GM18868 (cell line): ENCODE data around the gene ADCY1.

Experiments used
- ATAC-seq: cut with Tn5 transposase; IDR thresholded peaks from one replicate; pipeline ENCODE4 v1.9.1; 2021; ENCODE audit warnings: mild to moderate bottlenecking, moderate library complexity; ENCODE audit not compliant: unreplicated experiment

Gene ADCY1

GRCh38 chr7:45663167-45663921 lies 89.2 kb downstream of the ADCY1 start:
- ATAC-seq, result no peak

DNA sequence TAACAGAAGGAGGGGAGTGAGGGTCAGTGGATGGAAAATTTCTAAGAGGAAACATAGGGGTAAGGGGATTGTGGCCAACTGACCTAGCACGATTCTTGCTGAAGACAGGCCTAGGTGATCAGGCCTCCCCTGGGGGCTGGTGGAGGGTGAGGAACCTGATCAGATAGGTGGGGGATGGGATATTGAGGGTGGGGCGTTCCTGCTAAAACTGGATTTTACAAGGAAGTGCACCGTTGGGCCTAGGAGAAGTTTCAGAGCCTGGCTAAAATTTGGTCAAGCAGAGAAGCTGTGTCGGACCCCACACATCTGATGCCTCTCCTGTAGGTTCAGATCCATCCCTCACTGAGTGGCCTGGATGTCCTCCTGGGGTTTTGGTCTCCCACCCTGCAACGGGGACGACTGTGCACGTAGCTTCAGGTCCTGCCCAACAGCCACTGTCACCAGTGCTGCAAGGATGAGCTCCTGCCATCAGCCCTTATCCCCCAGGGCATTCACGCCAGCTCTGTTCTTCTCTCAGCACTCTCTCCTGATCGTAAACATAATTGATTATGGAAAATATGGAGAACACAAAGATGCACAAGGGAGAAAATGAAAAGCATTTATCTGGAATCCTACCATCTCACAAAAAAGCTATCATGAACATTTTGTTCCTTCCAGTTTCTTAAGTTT lies 89.9 kb downstream of the ADCY1 start:
- no peak for ATAC-seq

DNA sequence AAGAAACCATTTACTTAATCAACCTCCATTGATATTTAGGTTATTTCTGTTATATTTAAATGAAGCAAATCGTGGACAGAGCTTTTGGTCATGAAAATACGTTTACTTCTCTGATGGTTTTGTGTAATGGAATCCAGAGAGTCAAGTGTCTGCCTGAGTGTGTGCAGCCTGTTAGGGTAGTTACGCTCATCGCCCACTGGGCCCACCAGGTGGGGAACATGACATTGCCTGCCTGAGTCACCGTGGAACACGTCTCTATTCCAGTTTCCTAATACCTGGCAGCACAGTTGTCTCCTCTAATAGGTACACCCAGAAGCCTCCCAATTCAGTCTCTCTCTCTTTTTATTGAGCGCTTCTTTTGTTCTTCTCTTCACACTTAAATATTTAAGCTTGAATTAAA lies 91.0 kb downstream of the ADCY1 start:
- no peak for ATAC-seq

DNA sequence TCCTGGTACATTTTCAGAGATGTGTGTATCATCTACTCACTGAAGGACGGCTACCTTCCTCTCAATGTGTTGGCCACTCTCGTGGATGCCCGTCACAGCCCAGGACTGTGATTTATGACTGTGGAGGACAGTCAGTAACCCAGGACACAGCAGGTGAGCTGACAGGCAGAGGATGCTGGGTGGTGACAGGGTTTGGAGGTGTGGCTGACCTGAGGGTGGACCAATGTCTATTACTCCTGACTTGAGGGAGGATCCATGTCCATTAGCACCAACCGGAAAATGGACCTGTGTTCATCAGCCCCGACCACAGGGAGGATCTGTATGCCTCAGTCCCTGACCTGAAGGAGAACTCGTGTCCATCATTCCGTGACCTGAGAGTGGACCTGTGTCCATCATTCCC lies 96.1 kb downstream of the ADCY1 start:
- ATAC-seq, result no peak

GRCh38 chr7:45670717-45671116 lies 96.5 kb downstream of the ADCY1 start:
- no peak for ATAC-seq

DNA sequence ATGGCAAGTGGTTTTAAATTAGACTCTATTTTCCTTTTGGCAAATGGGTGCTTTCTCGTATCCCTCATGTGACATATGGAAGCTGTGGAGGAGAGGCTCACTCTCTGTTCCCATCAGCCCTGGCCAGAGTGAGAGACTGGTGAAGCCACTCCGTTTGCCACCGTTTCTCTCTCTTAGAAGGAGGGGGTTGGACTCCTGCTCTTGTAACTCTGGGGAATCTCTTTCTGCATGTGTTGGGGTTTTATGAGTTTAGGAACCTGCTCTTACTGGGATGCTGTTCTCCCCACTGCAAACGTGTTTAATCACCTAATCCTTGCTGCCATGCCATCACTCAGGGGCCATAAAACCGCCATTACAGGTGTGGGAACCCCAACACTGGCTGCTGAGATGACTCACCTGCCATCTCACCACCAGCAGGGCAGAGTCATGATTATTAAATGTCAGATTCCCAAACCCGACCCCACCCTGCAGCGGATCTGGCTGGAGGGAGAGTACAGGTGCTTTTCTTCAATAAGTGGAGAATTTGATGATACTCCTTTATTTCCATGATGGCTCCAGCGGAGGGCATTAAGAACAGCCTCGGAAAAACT lies 103.2 kb downstream of the ADCY1 start:
- no peak for ATAC-seq

DNA sequence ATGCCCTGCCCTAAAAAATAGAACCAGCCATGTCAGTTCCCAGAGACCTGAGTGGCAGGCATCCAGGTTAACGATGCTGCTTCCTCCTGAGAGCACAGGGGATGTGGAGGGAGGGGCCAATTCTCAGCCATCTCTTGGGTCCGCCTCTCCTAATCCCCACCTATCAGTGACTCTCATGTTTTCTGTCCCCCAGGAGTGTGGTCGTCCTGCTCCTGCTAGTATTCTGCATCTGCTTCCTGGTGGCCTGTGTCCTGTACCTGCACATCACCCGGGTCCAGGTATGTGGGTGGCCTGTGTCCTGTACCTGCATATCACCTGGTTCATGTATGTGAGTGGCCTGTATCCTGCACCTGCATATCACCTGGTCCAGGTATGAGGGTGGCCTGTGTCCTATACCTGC lies 105.3 kb downstream of the ADCY1 start:
- no peak for ATAC-seq

- ATAC-seq, result no peak
These were observed 106.6 kb downstream of the ADCY1 start for GRCh38 chr7:45680776-45681175.

DNA sequence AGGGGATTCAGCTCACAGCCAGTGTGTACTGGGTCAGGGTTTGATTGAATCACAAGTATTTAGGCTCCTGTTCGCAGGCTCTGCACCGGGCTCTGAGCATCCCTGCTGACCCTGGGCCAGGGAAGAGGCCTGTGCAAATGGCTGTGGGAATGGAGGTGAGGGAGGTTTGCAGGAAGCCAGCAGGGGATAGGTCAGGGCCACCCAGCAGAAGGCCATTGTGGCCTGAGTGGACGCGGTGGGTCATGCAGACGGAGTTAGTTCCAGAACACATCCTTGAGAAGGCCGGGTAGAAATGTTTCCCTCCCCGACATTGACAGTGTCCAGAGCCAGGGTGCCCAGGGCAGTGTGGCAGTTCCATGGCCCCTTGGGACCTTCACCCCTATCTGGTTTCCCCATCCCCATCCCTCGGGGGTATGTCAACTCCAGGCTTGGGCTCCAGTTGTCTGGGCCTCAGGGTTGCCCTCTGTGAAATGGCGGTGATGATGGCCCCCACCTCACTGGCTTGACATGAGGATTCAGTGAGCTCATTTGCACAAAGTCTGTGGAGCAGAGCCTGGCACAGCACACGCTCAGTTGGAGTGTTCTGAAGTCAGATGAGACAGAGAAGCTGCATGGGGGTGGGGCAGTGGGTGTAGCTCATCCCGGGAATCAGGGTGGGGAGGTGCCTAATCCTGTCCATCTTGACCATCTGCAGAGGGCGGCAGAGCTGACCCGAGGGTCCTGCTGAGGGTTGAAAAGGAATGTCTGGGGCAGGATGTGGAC lies 107.6 kb downstream of the ADCY1 start:
- ATAC-seq, result no peak

- no peak for ATAC-seq
These were observed 108.2 kb downstream of the ADCY1 start for GRCh38 chr7:45682358-45682735.

GRCh38 chr7:45682836-45683555 lies 108.8 kb downstream of the ADCY1 start:
- ATAC-seq, result no peak

GRCh38 chr7:45683556-45684148 lies 109.5 kb downstream of the ADCY1 start:
- no peak for ATAC-seq

- no peak for ATAC-seq
These were observed 110.9 kb downstream of the ADCY1 start for GRCh38 chr7:45684910-45685618.

DNA sequence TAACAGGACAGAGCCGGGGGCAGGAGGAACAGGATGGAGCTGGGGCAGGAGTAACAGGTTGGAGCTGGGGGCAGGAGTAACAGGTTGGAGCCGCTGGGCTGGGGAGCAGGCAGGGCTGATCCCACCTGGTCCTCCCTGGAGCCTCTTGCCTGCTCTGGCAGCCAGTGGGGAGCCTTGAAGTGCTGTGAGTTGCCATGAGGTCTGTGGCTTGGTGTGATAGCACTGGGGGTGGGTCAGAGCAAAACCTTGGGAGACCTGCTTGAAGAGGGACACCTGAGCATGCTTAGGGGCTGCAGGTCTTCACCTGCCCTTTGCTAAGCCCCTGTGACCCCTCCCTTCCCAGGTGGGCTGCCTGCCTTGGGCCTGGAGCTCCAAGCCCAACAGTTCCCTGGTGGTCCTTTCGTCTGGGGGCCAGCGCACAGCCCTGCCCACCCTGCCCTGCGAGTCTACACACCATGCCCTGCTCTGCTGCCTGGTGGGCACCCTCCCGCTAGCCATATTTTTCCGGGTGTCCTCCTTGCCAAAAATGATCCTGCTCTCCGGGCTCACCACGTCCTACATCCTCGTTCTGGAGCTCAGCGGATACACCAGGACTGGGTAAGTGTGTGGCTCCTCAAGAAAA lies 111.6 kb downstream of the ADCY1 start:
- ATAC-seq, result no peak

GRCh38 chr7:45686441-45687184 lies 112.4 kb downstream of the ADCY1 start:
- ATAC-seq, result no peak

- no peak for ATAC-seq
These were observed 113.0 kb downstream of the ADCY1 start for GRCh38 chr7:45687185-45687560.

GRCh38 chr7:45687721-45688120 lies 113.6 kb downstream of the ADCY1 start:
- no peak for ATAC-seq

DNA sequence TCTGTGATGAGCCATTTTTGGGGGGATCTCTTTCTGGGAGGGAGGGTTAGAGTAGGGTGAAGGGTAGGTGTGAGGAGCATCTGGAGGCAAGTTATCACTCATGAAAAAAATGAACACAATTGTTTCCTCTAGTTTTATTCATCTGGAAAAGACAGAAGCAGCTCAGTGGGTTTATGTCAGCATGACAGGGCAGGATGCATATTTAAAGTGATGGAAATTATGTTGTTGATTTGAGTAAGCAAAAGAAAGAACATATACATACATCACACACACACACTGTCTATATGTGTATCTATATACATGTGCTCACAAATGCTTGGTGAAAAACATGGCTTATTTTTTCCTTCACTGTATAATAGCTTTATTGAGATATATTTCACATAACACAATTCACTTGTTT lies 114.2 kb downstream of the ADCY1 start:
- no peak for ATAC-seq
